ENCODE results near the gene BET1L. TPM values are rescaled to one million over a fixed set of nuclear protein-coding genes. Genes with fewer than 3 reads are reported as not detected.

BET1L gene
- total and polyA plus RNA-seq, 2 experiments from 2014 or later: 19.5 to 22.8 TPM

DNA sequence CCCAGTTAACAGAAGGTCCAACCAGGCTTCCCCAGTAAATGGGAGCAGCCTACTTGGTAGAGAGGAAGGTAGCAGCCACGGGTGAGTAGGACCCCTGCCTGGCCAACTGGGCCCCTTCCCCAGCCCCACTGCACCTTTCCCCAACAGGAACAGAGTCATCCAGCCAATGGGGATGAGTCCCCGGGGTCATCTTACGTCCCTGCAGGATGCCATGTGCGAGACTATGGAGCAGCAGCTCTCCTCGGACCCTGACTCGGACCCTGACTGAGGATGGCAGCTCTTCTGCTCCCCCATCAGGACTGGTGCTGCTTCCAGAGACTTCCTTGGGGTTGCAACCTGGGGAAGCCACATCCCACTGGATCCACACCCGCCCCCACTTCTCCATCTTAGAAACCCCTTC is 6.9 kb upstream of the BET1L start (continued):
- TF ChIP-seq, protein P1, sequence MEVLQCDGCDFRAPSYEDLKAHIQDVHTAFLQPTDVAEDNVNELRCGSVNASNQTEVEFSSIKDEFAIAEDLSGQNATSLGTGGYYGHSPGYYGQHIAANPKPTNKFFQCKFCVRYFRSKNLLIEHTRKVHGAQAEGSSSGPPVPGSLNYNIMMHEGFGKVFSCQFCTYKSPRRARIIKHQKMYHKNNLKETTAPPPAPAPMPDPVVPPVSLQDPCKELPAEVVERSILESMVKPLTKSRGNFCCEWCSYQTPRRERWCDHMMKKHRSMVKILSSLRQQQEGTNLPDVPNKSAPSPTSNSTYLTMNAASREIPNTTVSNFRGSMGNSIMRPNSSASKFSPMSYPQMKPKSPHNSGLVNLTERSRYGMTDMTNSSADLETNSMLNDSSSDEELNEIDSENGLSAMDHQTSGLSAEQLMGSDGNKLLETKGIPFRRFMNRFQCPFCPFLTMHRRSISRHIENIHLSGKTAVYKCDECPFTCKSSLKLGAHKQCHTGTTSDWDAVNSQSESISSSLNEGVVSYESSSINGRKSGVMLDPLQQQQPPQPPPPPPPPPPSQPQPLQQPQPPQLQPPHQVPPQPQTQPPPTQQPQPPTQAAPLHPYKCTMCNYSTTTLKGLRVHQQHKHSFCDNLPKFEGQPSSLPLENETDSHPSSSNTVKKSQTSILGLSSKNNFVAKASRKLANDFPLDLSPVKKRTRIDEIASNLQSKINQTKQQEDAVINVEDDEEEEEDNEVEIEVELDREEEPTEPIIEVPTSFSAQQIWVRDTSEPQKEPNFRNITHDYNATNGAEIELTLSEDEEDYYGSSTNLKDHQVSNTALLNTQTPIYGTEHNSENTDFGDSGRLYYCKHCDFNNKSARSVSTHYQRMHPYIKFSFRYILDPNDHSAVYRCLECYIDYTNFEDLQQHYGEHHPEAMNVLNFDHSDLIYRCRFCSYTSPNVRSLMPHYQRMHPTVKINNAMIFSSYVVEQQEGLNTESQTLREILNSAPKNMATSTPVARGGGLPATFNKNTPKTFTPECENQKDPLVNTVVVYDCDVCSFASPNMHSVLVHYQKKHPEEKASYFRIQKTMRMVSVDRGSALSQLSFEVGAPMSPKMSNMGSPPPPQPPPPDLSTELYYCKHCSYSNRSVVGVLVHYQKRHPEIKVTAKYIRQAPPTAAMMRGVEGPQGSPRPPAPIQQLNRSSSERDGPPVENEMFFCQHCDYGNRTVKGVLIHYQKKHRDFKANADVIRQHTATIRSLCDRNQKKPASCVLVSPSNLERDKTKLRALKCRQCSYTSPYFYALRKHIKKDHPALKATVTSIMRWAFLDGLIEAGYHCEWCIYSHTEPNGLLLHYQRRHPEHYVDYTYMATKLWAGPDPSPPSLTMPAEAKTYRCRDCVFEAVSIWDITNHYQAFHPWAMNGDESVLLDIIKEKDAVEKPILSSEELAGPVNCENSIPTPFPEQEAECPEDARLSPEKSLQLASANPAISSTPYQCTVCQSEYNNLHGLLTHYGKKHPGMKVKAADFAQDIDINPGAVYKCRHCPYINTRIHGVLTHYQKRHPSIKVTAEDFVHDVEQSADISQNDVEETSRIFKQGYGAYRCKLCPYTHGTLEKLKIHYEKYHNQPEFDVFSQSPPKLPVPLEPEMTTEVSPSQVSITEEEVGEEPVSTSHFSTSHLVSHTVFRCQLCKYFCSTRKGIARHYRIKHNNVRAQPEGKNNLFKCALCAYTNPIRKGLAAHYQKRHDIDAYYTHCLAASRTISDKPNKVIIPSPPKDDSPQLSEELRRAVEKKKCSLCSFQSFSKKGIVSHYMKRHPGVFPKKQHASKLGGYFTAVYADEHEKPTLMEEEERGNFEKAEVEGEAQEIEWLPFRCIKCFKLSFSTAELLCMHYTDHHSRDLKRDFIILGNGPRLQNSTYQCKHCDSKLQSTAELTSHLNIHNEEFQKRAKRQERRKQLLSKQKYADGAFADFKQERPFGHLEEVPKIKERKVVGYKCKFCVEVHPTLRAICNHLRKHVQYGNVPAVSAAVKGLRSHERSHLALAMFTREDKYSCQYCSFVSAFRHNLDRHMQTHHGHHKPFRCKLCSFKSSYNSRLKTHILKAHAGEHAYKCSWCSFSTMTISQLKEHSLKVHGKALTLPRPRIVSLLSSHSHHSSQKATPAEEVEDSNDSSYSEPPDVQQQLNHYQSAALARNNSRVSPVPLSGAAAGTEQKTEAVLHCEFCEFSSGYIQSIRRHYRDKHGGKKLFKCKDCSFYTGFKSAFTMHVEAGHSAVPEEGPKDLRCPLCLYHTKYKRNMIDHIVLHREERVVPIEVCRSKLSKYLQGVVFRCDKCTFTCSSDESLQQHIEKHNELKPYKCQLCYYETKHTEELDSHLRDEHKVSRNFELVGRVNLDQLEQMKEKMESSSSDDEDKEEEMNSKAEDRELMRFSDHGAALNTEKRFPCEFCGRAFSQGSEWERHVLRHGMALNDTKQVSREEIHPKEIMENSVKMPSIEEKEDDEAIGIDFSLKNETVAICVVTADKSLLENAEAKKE (CRISPR knock-in tag; IDR thresholded peaks at IDR 0.05): no peak
- TF ChIP-seq JUNB (IDR thresholded peaks at IDR 0.05; ENCODE audit: unreplicated experiment): no peak
- TF ChIP-seq ZNF331 (CRISPR knock-in tag; IDR thresholded peaks at IDR 0.05; ENCODE audit: low read depth): no peak
- TF ChIP-seq, protein P2, sequence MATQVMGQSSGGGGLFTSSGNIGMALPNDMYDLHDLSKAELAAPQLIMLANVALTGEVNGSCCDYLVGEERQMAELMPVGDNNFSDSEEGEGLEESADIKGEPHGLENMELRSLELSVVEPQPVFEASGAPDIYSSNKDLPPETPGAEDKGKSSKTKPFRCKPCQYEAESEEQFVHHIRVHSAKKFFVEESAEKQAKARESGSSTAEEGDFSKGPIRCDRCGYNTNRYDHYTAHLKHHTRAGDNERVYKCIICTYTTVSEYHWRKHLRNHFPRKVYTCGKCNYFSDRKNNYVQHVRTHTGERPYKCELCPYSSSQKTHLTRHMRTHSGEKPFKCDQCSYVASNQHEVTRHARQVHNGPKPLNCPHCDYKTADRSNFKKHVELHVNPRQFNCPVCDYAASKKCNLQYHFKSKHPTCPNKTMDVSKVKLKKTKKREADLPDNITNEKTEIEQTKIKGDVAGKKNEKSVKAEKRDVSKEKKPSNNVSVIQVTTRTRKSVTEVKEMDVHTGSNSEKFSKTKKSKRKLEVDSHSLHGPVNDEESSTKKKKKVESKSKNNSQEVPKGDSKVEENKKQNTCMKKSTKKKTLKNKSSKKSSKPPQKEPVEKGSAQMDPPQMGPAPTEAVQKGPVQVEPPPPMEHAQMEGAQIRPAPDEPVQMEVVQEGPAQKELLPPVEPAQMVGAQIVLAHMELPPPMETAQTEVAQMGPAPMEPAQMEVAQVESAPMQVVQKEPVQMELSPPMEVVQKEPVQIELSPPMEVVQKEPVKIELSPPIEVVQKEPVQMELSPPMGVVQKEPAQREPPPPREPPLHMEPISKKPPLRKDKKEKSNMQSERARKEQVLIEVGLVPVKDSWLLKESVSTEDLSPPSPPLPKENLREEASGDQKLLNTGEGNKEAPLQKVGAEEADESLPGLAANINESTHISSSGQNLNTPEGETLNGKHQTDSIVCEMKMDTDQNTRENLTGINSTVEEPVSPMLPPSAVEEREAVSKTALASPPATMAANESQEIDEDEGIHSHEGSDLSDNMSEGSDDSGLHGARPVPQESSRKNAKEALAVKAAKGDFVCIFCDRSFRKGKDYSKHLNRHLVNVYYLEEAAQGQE (IDR thresholded peaks at IDR 0.05; ENCODE audit: unreplicated experiment): no peak
- TF ChIP-seq, protein P3, sequence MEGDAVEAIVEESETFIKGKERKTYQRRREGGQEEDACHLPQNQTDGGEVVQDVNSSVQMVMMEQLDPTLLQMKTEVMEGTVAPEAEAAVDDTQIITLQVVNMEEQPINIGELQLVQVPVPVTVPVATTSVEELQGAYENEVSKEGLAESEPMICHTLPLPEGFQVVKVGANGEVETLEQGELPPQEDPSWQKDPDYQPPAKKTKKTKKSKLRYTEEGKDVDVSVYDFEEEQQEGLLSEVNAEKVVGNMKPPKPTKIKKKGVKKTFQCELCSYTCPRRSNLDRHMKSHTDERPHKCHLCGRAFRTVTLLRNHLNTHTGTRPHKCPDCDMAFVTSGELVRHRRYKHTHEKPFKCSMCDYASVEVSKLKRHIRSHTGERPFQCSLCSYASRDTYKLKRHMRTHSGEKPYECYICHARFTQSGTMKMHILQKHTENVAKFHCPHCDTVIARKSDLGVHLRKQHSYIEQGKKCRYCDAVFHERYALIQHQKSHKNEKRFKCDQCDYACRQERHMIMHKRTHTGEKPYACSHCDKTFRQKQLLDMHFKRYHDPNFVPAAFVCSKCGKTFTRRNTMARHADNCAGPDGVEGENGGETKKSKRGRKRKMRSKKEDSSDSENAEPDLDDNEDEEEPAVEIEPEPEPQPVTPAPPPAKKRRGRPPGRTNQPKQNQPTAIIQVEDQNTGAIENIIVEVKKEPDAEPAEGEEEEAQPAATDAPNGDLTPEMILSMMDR (conservative IDR thresholded peaks at IDR 0.05; ENCODE audit: low read depth in 2 of 2): no peak
- TF ChIP-seq EZH2phosphoT487 (IDR thresholded peaks at IDR 0.05; ENCODE audit: unreplicated experiment): no peak
